Lower leg skin (tissue), 3 donors: ENCODE measurements around the gene PTGR3.

Experiments used
- CTCF ChIP-seq, 3 donors: fragments of 450-650 bp; IDR thresholded peaks; one replicate each; pipeline ENCODE4 v1.5.1; 2016; ENCODE audit warnings: antibody characterized with exemption in 3 of 3, mild to moderate bottlenecking in 3 of 3, moderate library complexity in 2 of 3
- POLR2A ChIP-seq, 2 donors: fragments of 450-650 bp; IDR thresholded peaks; one replicate each; pipeline ENCODE4 v1.6.1; 2016 to 2017; ENCODE audit warnings: antibody characterized with exemption in 2 of 2, mild to moderate bottlenecking in 1 of 2, moderate library complexity in 1 of 2

GRCh38 chr18:75183524-75183923 is 25.4 kb downstream of the PTGR3 start:
- TF ChIP-seq CTCF (IDR thresholded peaks at IDR 0.05) (no peak), POLR2A (IDR thresholded peaks at IDR 0.05) (no peak)
